H9 (cell line): ENCODE measurements around the gene CCDC170. TPM values are rescaled to one million over a fixed set of nuclear protein-coding genes. Genes with fewer than 3 reads are reported as not detected.

Experiments used
- DNase-seq: peaks from one replicate; pipeline ENCODE4 v3.0.0-alpha.2; 2017
- H2AFZ ChIP-seq: one replicate; pipeline ENCODE4 v1.6.1; 2013; ENCODE audit warnings: mild to moderate bottlenecking, low read length, control low read depth, moderate library complexity
- H2AK5ac ChIP-seq: 2 replicates; pipeline ENCODE4 v1.6.1; 2013; ENCODE audit warnings: low read length, control low read depth, mixed read lengths; ENCODE audit not compliant: insufficient read length
- H2BK120ac ChIP-seq: one replicate; pipeline ENCODE4 v1.6.1; 2013; ENCODE audit warnings: low read depth, mild to moderate bottlenecking, low read length, control low read depth, inconsistent platforms; ENCODE audit not compliant: poor library complexity, severe bottlenecking
- H2BK12ac ChIP-seq: 2 replicates; pipeline ENCODE4 v1.6.1; 2013; ENCODE audit warnings: low read length, control low read depth, mixed read lengths, low read depth; ENCODE audit not compliant: insufficient read length
- H2BK15ac ChIP-seq: 2 replicates; pipeline ENCODE4 v1.6.1; 2013; ENCODE audit warnings: low read depth, low read length, control low read depth
- H2BK20ac ChIP-seq: one replicate; pipeline ENCODE4 v1.6.1; 2013; ENCODE audit warnings: low read depth, mild to moderate bottlenecking, low read length, control low read depth, inconsistent platforms; ENCODE audit not compliant: poor library complexity, severe bottlenecking
- H2BK5ac ChIP-seq: 2 replicates; pipeline ENCODE4 v1.6.1; 2013; ENCODE audit warnings: low read length, control low read depth, mixed read lengths; ENCODE audit not compliant: insufficient read length
- H3K14ac ChIP-seq: 2 replicates; pipeline ENCODE4 v1.6.1; 2013; ENCODE audit warnings: low read length, control low read depth; ENCODE audit not compliant: insufficient read depth
- H3K18ac ChIP-seq: 2 replicates; pipeline ENCODE4 v1.6.1; 2013; ENCODE audit warnings: low read depth, mild to moderate bottlenecking, mixed read lengths, low read length, control low read depth; ENCODE audit not compliant: insufficient read length
- H3K23ac ChIP-seq: 2 replicates; pipeline ENCODE4 v1.6.1; 2013; ENCODE audit warnings: low read length, control low read depth, mixed read lengths, low read depth; ENCODE audit not compliant: insufficient read length
- H3K23me2 ChIP-seq: 2 replicates; pipeline ENCODE4 v1.6.1; 2013; ENCODE audit warnings: low read depth, mild to moderate bottlenecking, mixed read lengths, low read length, control low read depth; ENCODE audit not compliant: insufficient read length, poor library complexity, severe bottlenecking
- H3K27ac ChIP-seq: 2 replicates; pipeline ENCODE4 v1.5.1; 2013; ENCODE audit warnings: low read length, control low read depth, mixed read lengths, low read depth; ENCODE audit not compliant: insufficient read length
- H3K27me3 ChIP-seq: 2 replicates; pipeline ENCODE4 v1.6.1; 2013; ENCODE audit warnings: low read length, control low read depth, inconsistent platforms; ENCODE audit not compliant: insufficient read depth
- H3K4ac ChIP-seq: 2 replicates; pipeline ENCODE4 v1.6.1; 2013; ENCODE audit warnings: low read depth, mild to moderate bottlenecking, control low read depth, inconsistent platforms, low read length, moderate library complexity
- H3K4me1 ChIP-seq: 2 replicates; pipeline ENCODE4 v1.6.1; 2013; ENCODE audit warnings: low read length, control low read depth, inconsistent platforms; ENCODE audit not compliant: insufficient read depth
- H3K4me2 ChIP-seq: 2 replicates; pipeline ENCODE4 v1.6.1; 2013; ENCODE audit warnings: low read length, control low read depth, mixed read lengths; ENCODE audit not compliant: insufficient read length, insufficient read depth
- H3K56ac ChIP-seq: 2 replicates; pipeline ENCODE4 v1.6.1; 2013; ENCODE audit warnings: low read depth, mild to moderate bottlenecking, mixed read lengths, low read length, control low read depth; ENCODE audit not compliant: insufficient read length
- H3K79me1 ChIP-seq: 2 replicates; pipeline ENCODE4 v1.6.1; 2013; ENCODE audit warnings: low read depth, mild to moderate bottlenecking, moderate library complexity, low read length, control low read depth, inconsistent platforms; ENCODE audit not compliant: insufficient read depth, poor library complexity, severe bottlenecking
- H3K79me2 ChIP-seq: 2 replicates; pipeline ENCODE4 v1.6.1; 2013; ENCODE audit warnings: low read length, control low read depth, inconsistent platforms; ENCODE audit not compliant: insufficient read depth
- H3K9ac ChIP-seq: 2 replicates; pipeline ENCODE4 v1.6.1; 2013; ENCODE audit warnings: low read length, control low read depth, mixed read lengths; ENCODE audit not compliant: insufficient read length; ENCODE audit errors: extremely low read depth
- H3K9me3 ChIP-seq: one replicate; pipeline ENCODE4 v1.6.1; 2013; ENCODE audit warnings: low read depth, low read length, inconsistent platforms; ENCODE audit not compliant: control insufficient read depth
- H3T11ph ChIP-seq: one replicate; pipeline ENCODE4 v1.6.1; 2013; ENCODE audit warnings: mild to moderate bottlenecking, low read length, control low read depth, inconsistent platforms
- H4K20me1 ChIP-seq: one replicate; pipeline ENCODE4 v1.6.1; 2013; ENCODE audit not compliant: control insufficient read depth, insufficient read length, insufficient read depth
- H4K5ac ChIP-seq: 2 replicates; pipeline ENCODE4 v1.6.1; 2013; ENCODE audit warnings: low read depth, mild to moderate bottlenecking, mixed read lengths, low read length, control low read depth; ENCODE audit not compliant: insufficient read length
- H4K8ac ChIP-seq: replicated peaks from 2 replicates; pipeline ENCODE4 v1.6.1; 2013; ENCODE audit warnings: low read length, control low read depth, mixed read lengths, low read depth; ENCODE audit not compliant: insufficient read length
- H4K91ac ChIP-seq: 2 replicates; pipeline ENCODE4 v1.6.1; 2013; ENCODE audit warnings: low read depth, mild to moderate bottlenecking, moderate library complexity, mixed read lengths, low read length, control low read depth; ENCODE audit not compliant: insufficient read length
- H3K27ac Mint-ChIP-seq, 3 experiments: 2 replicates in 2 of 3; 3 replicates in 1 of 3; pipeline ENCODE4 v1.8.0; 2020 to 2021; ENCODE audit warnings: mixed read lengths in 3 of 3, mild to moderate bottlenecking in 1 of 3, moderate library complexity in 1 of 3
- H3K27me3 Mint-ChIP-seq: 2 replicates; pipeline ENCODE4 v1.8.0; 2021; ENCODE audit warnings: low read depth, mild to moderate bottlenecking, moderate library complexity, mixed read lengths
- H3K36me3 Mint-ChIP-seq, 3 experiments: 2 replicates in 2 of 3; 3 replicates in 1 of 3; pipeline ENCODE4 v1.8.0; 2020 to 2021; ENCODE audit warnings: low read depth in 3 of 3, mixed read lengths in 3 of 3; ENCODE audit not compliant: insufficient read depth in 1 of 3
- H3K4me1 Mint-ChIP-seq, 2 experiments: 2 replicates each; pipeline ENCODE4 v1.8.0; 2020; ENCODE audit warnings: mixed read lengths in 2 of 2
- H3K4me3 Mint-ChIP-seq, 2 experiments: 2 replicates in 1 of 2; 3 replicates in 1 of 2; pipeline ENCODE4 v1.8.0; 2020 to 2021; ENCODE audit warnings: mild to moderate bottlenecking in 2 of 2, mixed read lengths in 2 of 2, moderate library complexity in 1 of 2
- H3K9me3 Mint-ChIP-seq, 2 experiments: 2 replicates in 1 of 2; 3 replicates in 1 of 2; pipeline ENCODE4 v1.8.0; 2020; ENCODE audit warnings: mild to moderate bottlenecking in 2 of 2, mixed read lengths in 2 of 2, moderate library complexity in 1 of 2
- CTCF ChIP-seq: fragments of 200-600 bp; sonication (generic); conservative IDR thresholded peaks from 3 replicates; pipeline ENCODE4 v1.8.0; 2021; ENCODE audit warnings: antibody characterized with exemption, mild to moderate bottlenecking
- total RNA-seq: library from RNA; stranded (reverse); gene quantifications from 2 replicates; pipeline ENCODE4 v1.2.1, GENCODE V29; 2021

The CCDC170 gene
- total RNA-seq, 1 experiment from 2014 or later = 0.07 TPM

- no peak overlapping the region for H3K27ac Mint-ChIP-seq
- peaks cover under 1 to 4% of the 10 kb centered on the region in 2 experiments; a peak in 2 of 4 replicates for H3K4me1 Mint-ChIP-seq
- no peak overlapping the region for H2BK120ac ChIP-seq
- H4K91ac ChIP-seq = no peak overlapping the region
- no peak overlapping the region for H3K9ac ChIP-seq
- no peak overlapping the region for H3K56ac ChIP-seq
- H4K20me1 ChIP-seq = no peaks in the 10 kb centered on the region
- H4K5ac ChIP-seq = no peak overlapping the region
- H3K4me2 ChIP-seq = no peak overlapping the region
- H3K79me2 ChIP-seq = no peaks in the 10 kb centered on the region
- no peak overlapping the region for H2AFZ ChIP-seq
- H3K23ac ChIP-seq = no peak overlapping the region
- no peaks in the 10 kb centered on the region for H3K79me1 ChIP-seq
- no peak overlapping the region for H3K27ac ChIP-seq
- H3K4ac ChIP-seq = no peak overlapping the region
- no peak overlapping the region for H3K18ac ChIP-seq
- no peak overlapping the region for H2AK5ac ChIP-seq
- H2BK12ac ChIP-seq = no peak overlapping the region
- DNase-seq = no peak
- H4K8ac ChIP-seq = no peak overlapping the region
- H3K27me3 Mint-ChIP-seq = no peaks in the 10 kb centered on the region; the same call in 1 of the 2 replicates
- H3K27me3 ChIP-seq = no peaks in the 10 kb centered on the region
- H2BK20ac ChIP-seq = no peak overlapping the region
- H3T11ph ChIP-seq = no peak overlapping the region
- H2BK5ac ChIP-seq = no peak overlapping the region
- no peak overlapping the region for H2BK15ac ChIP-seq
- H3K36me3 Mint-ChIP-seq = no peaks in the 10 kb centered on the region
- H3K4me1 ChIP-seq = no peaks in the 10 kb centered on the region
- H3K9me3 Mint-ChIP-seq = no peaks in the 10 kb centered on the region
- H3K23me2 ChIP-seq = no peaks in the 10 kb centered on the region
- no peak for TF ChIP-seq CTCF
- H3K14ac ChIP-seq = no peak overlapping the region
- H3K9me3 ChIP-seq = no peaks in the 10 kb centered on the region
- no peak overlapping the region for H3K4me3 Mint-ChIP-seq
Observed at GRCh38 chr6:151483994-151484393, 9.8 kb upstream of the CCDC170 start.
